Measurements from ENCODE around the gene RRP36.

Gene RRP36

GRCh38 chr6:43059168-43060033, 38.0 kb downstream of the RRP36 start, which contains the start of the genes KLC4 and MRPL2 (continued):
- TF ChIP-seq EGR2 (tag by site-specific recombination; IDR thresholded peaks at IDR 0.05; ENCODE audit: low read depth) (no peak), ZBTB20 (tag by site-specific recombination; IDR thresholded peaks at IDR 0.05) (0 out of 2 replicates have a peak, but pooled peaks have one; percentile 10), ZFP3 (tag by site-specific recombination; IDR thresholded peaks at IDR 0.05; ENCODE audit: low read depth) (no peak), ZNF280D (tag by site-specific recombination; IDR thresholded peaks at IDR 0.05) (no peak), ZBTB17 (tag by site-specific recombination; IDR thresholded peaks at IDR 0.05) (peak; percentile 99), ZNF274 (IDR thresholded peaks at IDR 0.05; ENCODE audit: low read length) (no peak), ZNF274 (tag by site-specific recombination; IDR thresholded peaks at IDR 0.05; ENCODE audit: borderline replicate concordance) (no peak), ZNF157 (tag by site-specific recombination; IDR thresholded peaks at IDR 0.05) (no peak), ZNF324 (tag by site-specific recombination; IDR thresholded peaks at IDR 0.05) (peak; percentile 49; the same call in 1 of the 2 replicates), ZNF518A (tag by site-specific recombination; conservative IDR thresholded peaks at IDR 0.05; ENCODE audit: low read depth) (0 out of 2 replicates have a peak, but pooled peaks have one; percentile 15), PATZ1 (tag by site-specific recombination; IDR thresholded peaks at IDR 0.05) (peak; percentile 23; the same call in 1 of the 2 replicates), ZNF660 (tag by site-specific recombination; IDR thresholded peaks at IDR 0.05) (peak; percentile 73; the same call in 1 of the 2 replicates), KLF8 (tag by site-specific recombination; IDR thresholded peaks at IDR 0.05) (peak; percentile 30; the same call in 1 of the 2 replicates), ZNF639 (tag by site-specific recombination; IDR thresholded peaks at IDR 0.05) (peak; percentile 67; the same call in 1 of the 2 replicates), ZNF366 (tag by site-specific recombination; conservative IDR thresholded peaks at IDR 0.05) (peak; percentile 37; the same call in 1 of the 2 replicates), SP7 (tag by site-specific recombination; IDR thresholded peaks at IDR 0.05) (peak; percentile 8), HOXC10 (CRISPR knock-in tag; IDR thresholded peaks at IDR 0.05) (0 out of 2 replicates have a peak, but pooled peaks have one; percentile 38), KLF9 (tag by site-specific recombination; IDR thresholded peaks at IDR 0.05; ENCODE audit: low read depth) (peak; percentile 94), ZNF221 (tag by site-specific recombination; IDR thresholded peaks at IDR 0.05; ENCODE audit: borderline replicate concordance) (peak; percentile 75; the same call in 1 of the 2 replicates), ZNF121 (tag by site-specific recombination; IDR thresholded peaks at IDR 0.05) (peak; percentile 42; the same call in 1 of the 2 replicates), KLF10 (tag by site-specific recombination; IDR thresholded peaks at IDR 0.05) (peak; percentile 84), ZNF433 (tag by site-specific recombination; IDR thresholded peaks at IDR 0.05; ENCODE audit: low read depth) (no peak), ZBTB21 (tag by site-specific recombination; IDR thresholded peaks at IDR 0.05) (peak; percentile 81), ZNF521 (tag by site-specific recombination; IDR thresholded peaks at IDR 0.05) (no peak), CTCF (tag by site-specific recombination; IDR thresholded peaks at IDR 0.05) (no peak)
